ENCODE results near the gene APC2. TPM values are rescaled to one million over a fixed set of nuclear protein-coding genes. Genes with fewer than 3 reads are reported as not detected.
"Not testable (repeated sequence)": the region's sequence is repeated elsewhere in the genome, so short reads cannot be mapped to it uniquely, and the experiment has no call there.

APC2 gene
- total and polyA plus RNA-seq, 2 donors, result 0.66 to 1.2 TPM

GRCh38 chr19:1519802-1520201, 69.9 kb downstream of the APC2 start:
- H3K27ac ChIP-seq (ENCODE audit: low read depth); H3K4me3 ChIP-seq (ENCODE audit: low read depth, low read length); DNase-seq (ENCODE audit: extremely low spot score); H3K36me3 ChIP-seq (ENCODE audit: insufficient read depth); H3K4me1 ChIP-seq (ENCODE audit: insufficient read depth): not testable (repeated sequence)
- WGBS, result 94% methylated on average over 8 of the region's 8 CpGs

- no peaks in the 10 kb centered on the region for H3K4me1 ChIP-seq (ENCODE audit: insufficient read depth)
- no peak overlapping the region for H3K4me3 ChIP-seq (ENCODE audit: low read depth, low read length)
- no peaks in the 10 kb centered on the region for H3K36me3 ChIP-seq (ENCODE audit: insufficient read depth)
- WGBS, result 81% methylated on average over 17 of the region's 17 CpGs
- no peak overlapping the region for H3K27ac ChIP-seq (ENCODE audit: low read depth)
- no peak for DNase-seq (ENCODE audit: extremely low spot score)
Observed at GRCh38 chr19:1520203-1520780, 70.4 kb downstream of the APC2 start.

GRCh38 chr19:1521636-1522035, 71.7 kb downstream of the APC2 start:
- Histone ChIP-seq H3K4me3 (ENCODE audit: low read depth, low read length) (no peak overlapping the region), H3K4me1 (ENCODE audit: insufficient read depth) (no peaks in the 10 kb centered on the region), H3K36me3 (ENCODE audit: insufficient read depth) (no peaks in the 10 kb centered on the region), H3K27ac (ENCODE audit: low read depth) (no peak overlapping the region)
- no peak for DNase-seq (ENCODE audit: extremely low spot score)
- WGBS, result 30% methylated on average over 14 of the region's 14 CpGs

- WGBS, result 52% methylated on average over 10 of the region's 10 CpGs
- H3K4me3 ChIP-seq (ENCODE audit: low read depth, low read length), result no peak overlapping the region
- no peaks in the 10 kb centered on the region for H3K4me1 ChIP-seq (ENCODE audit: insufficient read depth)
- H3K27ac ChIP-seq (ENCODE audit: low read depth), result no peak overlapping the region
- no peaks in the 10 kb centered on the region for H3K36me3 ChIP-seq (ENCODE audit: insufficient read depth)
- no peak for DNase-seq (ENCODE audit: extremely low spot score)
Observed at GRCh38 chr19:1522061-1522460, 72.1 kb downstream of the APC2 start.

GRCh38 chr19:1522838-1523237, 72.9 kb downstream of the APC2 start:
- Histone ChIP-seq H3K4me1 (ENCODE audit: insufficient read depth) (no peaks in the 10 kb centered on the region), H3K27ac (ENCODE audit: low read depth) (no peak overlapping the region), H3K36me3 (ENCODE audit: insufficient read depth) (no peaks in the 10 kb centered on the region), H3K4me3 (ENCODE audit: low read depth, low read length) (no peak overlapping the region)
- 67% methylated on average over 18 of the region's 18 CpGs for WGBS
- no peak for DNase-seq (ENCODE audit: extremely low spot score)

Other genes starting within 250 kb of the APC2 start
- 31.7 TPM for gene STK11, start 244.3 kb upstream of the APC2 start, total RNA-seq
- gene STK11, start 244.3 kb upstream of the APC2 start, polyA plus RNA-seq, result 56.5 TPM
- gene CBARP, start 212.1 kb upstream of the APC2 start, total RNA-seq, result 0.53 TPM
- gene CBARP, start 212.1 kb upstream of the APC2 start, polyA plus RNA-seq, result 0.43 TPM
- gene ATP5F1D, start 208.4 kb upstream of the APC2 start, total RNA-seq, result 9.5 TPM
- gene ATP5F1D, start 208.4 kb upstream of the APC2 start, polyA plus RNA-seq, result 236 TPM
- 12.2 TPM for gene MIDN, start 201.5 kb upstream of the APC2 start, total RNA-seq
- 64.3 TPM for gene MIDN, start 201.5 kb upstream of the APC2 start, polyA plus RNA-seq
- gene CIRBP, start 180.8 kb upstream of the APC2 start, total RNA-seq, result 267 TPM
- 536 TPM for gene CIRBP, start 180.8 kb upstream of the APC2 start, polyA plus RNA-seq
- gene FAM174C, start 174.6 kb upstream of the APC2 start, total RNA-seq, result 4.9 TPM
- 55.9 TPM for gene FAM174C, start 174.6 kb upstream of the APC2 start, polyA plus RNA-seq
- 0.32 TPM for gene EFNA2, start 164.2 kb upstream of the APC2 start, total RNA-seq
- gene EFNA2, start 164.2 kb upstream of the APC2 start, polyA plus RNA-seq, result 0.09 TPM
- gene NDUFS7, start 66.2 kb upstream of the APC2 start, total RNA-seq, result 26.4 TPM
- gene NDUFS7, start 66.2 kb upstream of the APC2 start, polyA plus RNA-seq, result 173 TPM
- gene GAMT, start 48.6 kb upstream of the APC2 start, total RNA-seq, result 10.3 TPM
- gene GAMT, start 48.6 kb upstream of the APC2 start, polyA plus RNA-seq, result 18.5 TPM
- gene DAZAP1, start 42.5 kb upstream of the APC2 start, total RNA-seq, result 37.0 TPM
- gene DAZAP1, start 42.5 kb upstream of the APC2 start, polyA plus RNA-seq, result 71.5 TPM
- 507 TPM for gene RPS15, start 11.7 kb upstream of the APC2 start, total RNA-seq
- 3,233 TPM for gene RPS15, start 11.7 kb upstream of the APC2 start, polyA plus RNA-seq
- gene C19orf25, start 29.1 kb downstream of the APC2 start, total RNA-seq, result 15.0 TPM
- gene C19orf25, start 29.1 kb downstream of the APC2 start, polyA plus RNA-seq, result 40.5 TPM
- 1.6 TPM for gene PCSK4, start 40.2 kb downstream of the APC2 start, total RNA-seq
- 2.7 TPM for gene PCSK4, start 40.2 kb downstream of the APC2 start, polyA plus RNA-seq
- 4.9 TPM for gene REEP6, start 41.1 kb downstream of the APC2 start, total RNA-seq
- 11.3 TPM for gene REEP6, start 41.1 kb downstream of the APC2 start, polyA plus RNA-seq
- 4.1 TPM for gene ADAMTSL5, start 62.9 kb downstream of the APC2 start, total RNA-seq
- 9.4 TPM for gene ADAMTSL5, start 62.9 kb downstream of the APC2 start, polyA plus RNA-seq
- 0.37 TPM for gene PLK5, start 74.0 kb downstream of the APC2 start, total RNA-seq
- 2.3 TPM for gene PLK5, start 74.0 kb downstream of the APC2 start, polyA plus RNA-seq
- 24.2 TPM for gene MEX3D, start 118.2 kb downstream of the APC2 start, total RNA-seq
- gene MEX3D, start 118.2 kb downstream of the APC2 start, polyA plus RNA-seq, result 19.1 TPM
- 32.5 TPM for gene MBD3, start 142.7 kb downstream of the APC2 start, total RNA-seq
- gene MBD3, start 142.7 kb downstream of the APC2 start, polyA plus RNA-seq, result 76.4 TPM
- gene UQCR11, start 155.3 kb downstream of the APC2 start, total RNA-seq, result 33.3 TPM
- gene UQCR11, start 155.3 kb downstream of the APC2 start, polyA plus RNA-seq, result 144 TPM
- 27.4 TPM for gene TCF3, start 202.5 kb downstream of the APC2 start, total RNA-seq
- 50.2 TPM for gene TCF3, start 202.5 kb downstream of the APC2 start, polyA plus RNA-seq